Right ventricle myocardium inferior (tissue), 1 donor: ENCODE data around the gene LRIT1. TPM values are rescaled to one million over a fixed set of nuclear protein-coding genes. Genes with fewer than 3 reads are reported as not detected.

Experiments used
- ATAC-seq: fragments of 200-7000 bp; cut with Tn5 transposase; one replicate; pipeline ENCODE4 v1.9.1; 2020; ENCODE audit warnings: mild to moderate bottlenecking, moderate library complexity
- DNase-seq: peaks from one replicate; pipeline ENCODE4 v3.0.0; 2021; ENCODE audit errors: missing footprints
- intact Hi-C: fragments of 100-400 bp; cut with DNase I; formaldehyde crosslinking; loops from one replicate; pipeline ENCODE4 v1.11.0; 2022
- total RNA-seq: library from RNA; stranded (reverse); fragmentation: NEBNext Ultra II Directional; extraction: Animal tissue kit (Norgen Biotek cat#: 25700); gene quantifications from one replicate; pipeline ENCODE4 v1.2.1, GENCODE V29; 2021
- donor health status: DM: no; HTN: yes; CAD: no; lungs with severe emphysema.

Gene LRIT1
- total RNA-seq, 1 donor from 2014 or later, result not detected

DNA sequence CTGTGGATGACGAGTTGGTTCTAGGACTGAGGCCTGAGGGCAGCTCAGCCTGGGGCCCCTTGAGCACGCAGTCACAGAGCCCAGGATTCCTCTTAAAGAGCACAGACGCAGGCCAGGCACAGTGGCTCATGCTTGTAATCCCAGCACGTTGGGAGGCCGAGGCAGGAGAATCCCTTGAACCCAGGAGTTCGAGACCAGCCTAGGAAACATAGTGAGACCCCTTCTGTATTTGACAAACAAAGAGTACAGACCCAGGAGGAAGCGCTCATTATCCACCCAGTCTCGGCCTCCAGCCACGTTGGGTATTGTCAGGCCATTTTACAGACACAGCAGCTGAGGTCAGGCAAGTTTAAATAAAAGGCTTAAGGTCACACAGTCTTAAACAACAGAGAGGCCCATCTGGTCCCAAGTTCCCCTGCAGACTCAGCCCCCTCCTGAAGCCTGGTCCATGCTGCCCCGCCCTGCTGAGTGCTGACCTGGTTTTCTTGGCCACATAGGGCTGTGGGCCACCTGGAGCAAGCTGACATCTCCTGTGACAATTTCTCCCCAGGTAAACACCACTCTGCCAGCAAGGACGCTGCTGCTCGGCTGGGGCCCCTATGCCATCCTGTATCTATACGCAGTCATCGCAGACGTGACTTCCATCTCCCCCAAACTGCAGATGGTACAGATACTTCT is 16.1 kb upstream of the LRIT1 start:
- ATAC-seq, result peak; percentile 3
- intact Hi-C loops, result no loop called here
- DNase-seq, result no peak

DNA sequence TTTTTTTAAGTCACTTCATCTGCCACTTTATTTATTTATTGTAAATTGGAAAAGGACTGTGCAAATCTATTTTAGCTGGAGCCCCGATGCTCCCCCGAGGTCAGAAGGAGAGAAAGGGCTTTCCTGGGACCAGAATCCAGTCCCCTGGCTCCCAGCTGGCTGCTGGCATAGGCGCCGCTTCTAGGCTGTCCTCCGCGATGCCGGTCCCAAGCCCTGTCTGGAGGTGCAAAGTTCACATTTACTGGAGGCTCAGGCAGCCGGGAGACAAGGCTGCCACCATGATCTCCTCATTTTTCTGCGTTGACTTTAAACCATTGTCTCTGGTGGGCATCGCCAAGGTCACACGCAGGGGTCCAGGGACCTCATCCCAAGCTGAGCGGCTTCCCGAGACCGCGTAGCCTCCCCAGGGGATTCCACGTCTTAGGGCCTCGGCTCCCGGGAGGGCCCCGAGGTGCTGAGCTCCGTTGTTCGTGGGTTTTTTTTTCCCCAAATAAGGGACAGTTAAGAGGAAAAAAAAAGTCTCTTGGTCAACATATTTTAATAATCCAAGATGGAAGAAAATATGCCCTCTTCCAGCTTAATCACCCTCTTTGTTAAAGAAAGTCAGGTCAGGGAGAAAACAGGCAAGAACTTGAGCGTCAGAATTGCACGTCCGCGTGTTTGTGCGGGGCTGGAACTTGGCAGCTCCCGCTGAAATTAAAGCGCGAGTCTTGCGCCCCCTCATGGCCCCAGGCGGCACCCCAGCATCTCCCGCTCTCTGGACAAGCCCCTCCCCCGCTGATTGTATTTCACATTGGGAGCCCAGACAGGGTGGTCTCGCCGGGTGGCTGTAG is 15.4 kb upstream of the LRIT1 start:
- peak; percentile 77 for ATAC-seq
- intact Hi-C loops, result no loop called here
- DNase-seq, result no peak

DNA sequence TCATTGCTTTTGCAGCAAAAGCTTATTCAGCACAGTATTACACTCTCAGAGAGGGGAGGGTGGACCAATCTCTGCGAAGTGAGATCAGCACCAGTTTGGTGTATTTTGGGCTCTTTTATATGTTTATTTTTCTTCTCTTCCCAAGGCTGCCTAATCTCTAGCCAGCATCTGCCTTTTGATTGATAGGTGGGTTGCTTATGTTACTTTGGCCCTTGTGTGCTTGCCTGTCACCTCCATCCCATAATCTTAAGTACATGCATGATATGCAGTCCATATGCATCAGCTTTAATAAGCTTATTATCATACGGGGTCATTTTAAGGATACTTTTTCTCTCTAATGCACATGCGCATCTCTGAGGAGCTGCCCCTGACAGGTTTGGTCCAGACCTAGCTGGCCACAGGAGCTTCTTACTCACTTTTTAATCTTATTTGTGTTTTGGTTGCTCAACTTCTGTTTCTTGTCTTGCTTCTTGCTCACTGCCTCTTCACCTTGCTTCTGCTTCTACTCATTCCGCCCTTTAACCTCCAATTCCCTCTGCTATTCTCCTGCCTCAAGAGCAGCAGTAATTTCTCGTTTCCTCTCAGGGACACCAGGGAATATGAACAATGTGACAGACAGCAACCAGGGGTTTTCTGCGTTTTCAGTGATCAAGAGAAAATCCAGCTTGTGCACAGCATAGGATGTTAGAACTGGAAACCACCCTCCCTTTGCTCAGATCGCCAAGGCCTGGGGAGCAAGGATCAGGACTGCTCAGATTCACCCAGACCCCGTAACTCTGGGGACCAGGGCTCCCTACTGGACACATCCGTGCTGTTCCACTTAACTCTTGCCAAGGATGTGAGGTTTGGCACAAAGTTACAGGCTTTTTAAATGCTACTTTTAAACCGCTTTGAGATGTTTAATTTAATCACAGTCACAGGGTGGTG is 13.5 kb upstream of the LRIT1 start:
- ATAC-seq (no peak), DNase-seq (no peak)
- intact Hi-C loops, result no loop called here

DNA sequence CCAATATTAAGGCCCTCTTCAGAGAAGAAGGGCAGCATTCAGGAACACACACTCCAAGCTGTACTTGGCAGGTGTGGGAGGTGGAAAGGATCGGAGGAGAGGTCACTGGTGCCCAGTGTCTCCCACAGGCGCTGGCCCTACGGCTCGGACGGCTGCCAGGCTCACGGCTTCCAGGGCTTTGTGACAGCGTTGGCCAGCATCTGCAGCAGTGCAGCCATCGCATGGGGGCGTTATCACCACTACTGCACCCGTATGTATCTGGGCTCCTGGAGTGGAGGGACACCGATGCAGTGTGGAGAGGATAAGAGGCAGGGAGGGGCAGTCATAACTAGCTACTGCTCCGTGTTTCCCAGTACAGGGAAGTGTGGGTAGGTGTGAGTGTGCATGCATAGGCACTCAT is 7.4 kb upstream of the LRIT1 start:
- no peak for ATAC-seq
- DNase-seq, result no peak
- intact Hi-C loops, result no loop called here

DNA sequence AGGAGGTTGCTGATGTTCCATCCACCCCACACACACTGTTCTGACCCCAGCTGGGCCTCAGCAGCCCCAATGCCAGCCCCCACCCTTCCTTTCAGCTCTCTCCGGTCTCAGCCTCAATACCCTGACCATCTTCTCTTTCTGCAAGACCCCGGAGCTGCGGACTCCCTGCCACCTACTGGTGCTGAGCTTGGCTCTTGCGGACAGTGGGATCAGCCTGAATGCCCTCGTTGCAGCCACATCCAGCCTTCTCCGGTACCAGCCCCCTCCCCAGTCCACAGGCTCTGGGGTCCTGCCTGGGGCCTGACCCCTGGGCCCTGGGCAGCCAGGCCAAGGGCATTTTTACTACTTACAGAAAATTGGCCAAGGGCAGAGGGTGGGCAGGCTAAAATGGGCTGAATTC is 6.2 kb upstream of the LRIT1 start:
- intact Hi-C loops, result no loop called here
- no peak for ATAC-seq
- DNase-seq, result no peak

DNA sequence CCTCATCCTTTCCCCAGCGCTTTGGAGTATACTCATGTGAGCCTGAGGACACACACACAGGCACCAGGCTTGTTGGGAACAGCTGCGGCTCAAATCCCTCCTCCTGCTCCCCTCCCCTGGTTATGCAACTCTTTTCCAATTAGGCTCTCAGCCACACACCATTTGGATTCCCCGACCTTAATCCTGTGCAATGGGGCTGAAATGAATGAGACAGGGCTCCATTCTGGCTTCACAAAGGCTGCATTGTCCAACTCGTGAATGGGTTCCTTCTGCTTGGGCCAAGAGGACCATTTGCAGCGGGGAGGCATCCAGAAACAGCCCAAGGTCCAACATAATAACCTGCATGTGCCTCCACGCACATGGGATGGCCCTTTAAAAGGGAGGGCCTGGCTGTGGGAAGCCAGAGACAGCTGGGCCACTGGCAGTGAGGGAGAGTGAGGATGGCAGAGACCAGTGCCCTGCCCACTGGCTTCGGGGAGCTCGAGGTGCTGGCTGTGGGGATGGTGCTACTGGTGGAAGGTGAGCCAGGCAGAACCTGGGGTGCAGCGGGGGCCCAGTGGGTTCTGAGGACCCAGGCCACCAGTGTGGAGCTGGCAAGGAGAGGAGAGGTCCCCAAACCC is 3.4 kb upstream of the LRIT1 start, which contains the start of gene RGR:
TSS of gene RGR (plus strand) at position 403 of the 620 bp plus-strand sequence. CDS start at position 441, 38 bp downstream.
- DNase-seq (peak; percentile 79), ATAC-seq (peak; percentile 92)
- intact Hi-C loops, result no loop called here

DNA sequence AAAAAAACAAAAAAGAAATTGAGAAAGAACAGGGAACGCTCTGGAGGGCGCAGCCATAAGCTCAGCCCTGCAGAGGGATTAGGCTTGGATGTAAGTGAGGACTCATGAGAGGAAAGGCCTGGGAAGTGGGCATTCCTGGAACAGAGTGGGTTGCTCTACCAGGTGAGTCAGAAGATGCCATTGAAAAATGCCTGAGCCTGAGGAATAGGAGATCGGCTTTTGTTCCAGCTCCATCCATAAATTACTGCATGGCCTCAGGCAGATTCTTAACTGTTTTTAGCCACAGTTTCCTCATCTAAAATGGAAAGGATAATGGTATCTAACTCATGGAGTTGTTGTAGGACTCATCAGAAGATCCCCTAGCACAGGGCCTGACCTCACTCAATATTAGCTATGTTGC is 2.4 kb upstream of the LRIT1 start:
- no peak for DNase-seq
- ATAC-seq, result no peak
- intact Hi-C loops, result no loop called here

DNA sequence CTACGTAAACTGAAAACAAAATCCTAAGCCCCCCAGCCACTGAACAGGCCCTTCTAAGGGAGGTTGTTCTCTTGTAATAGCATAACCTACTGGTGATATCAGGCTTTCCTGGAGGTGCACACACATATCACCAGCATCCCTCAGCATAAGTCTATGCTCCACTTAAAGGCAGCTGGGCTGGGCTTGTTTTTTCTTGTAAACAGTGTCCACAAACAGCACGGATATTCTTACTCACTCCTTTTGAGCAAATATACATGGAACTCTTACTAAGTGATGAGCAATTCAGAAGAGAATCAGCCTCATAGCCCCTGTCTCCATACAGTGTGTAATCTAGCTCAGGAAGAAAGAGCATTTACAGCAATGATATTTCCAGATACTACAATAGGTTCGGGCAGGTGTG is 2.4 kb downstream of the LRIT1 start:
- ATAC-seq (no peak), DNase-seq (no peak)
- intact Hi-C loops, result no loop called here

DNA sequence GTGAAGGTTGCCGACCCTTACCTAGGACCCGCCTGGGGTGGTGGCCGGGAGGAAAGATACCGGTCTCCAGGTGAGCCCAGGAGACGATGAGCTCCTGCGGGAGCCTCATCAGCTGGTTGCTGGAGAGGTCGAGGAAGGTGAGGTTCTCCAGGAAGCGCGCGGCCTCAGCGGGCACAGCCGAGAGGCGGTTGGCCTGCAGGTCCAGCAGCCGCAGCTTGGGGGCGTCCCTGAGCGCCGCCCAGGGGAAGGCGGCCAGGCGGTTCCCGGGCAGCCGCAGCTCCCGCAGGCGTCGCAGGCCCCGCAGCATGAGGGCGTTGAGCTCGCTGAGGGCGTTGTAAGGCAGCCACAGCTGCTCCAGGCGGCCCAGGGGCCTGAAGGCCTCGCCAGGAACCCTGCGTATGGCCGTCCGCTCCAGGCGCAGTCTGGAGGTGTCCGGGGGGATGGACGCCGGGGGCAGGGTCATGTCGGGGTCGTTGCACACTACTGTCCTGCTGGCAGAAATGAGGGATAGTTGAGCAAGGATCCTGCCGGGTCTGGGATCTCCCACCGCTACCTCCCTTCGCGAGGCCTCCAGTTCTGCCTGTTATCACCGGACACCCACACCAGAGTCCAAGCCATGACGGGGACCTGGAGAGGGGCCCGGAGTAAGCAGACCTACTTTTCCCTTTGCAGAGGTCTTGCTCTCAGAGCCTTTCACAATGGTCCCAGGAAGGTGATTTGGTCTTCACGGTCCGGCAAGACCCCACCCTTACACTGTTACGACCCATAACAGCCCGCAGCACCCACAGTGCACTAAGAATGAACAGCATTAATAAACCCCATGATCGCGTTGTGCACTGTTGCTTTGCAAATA is 3.9 kb downstream of the LRIT1 start:
- ATAC-seq (peak; percentile 79), DNase-seq (no peak)
- intact Hi-C loops, result no loop called here

DNA sequence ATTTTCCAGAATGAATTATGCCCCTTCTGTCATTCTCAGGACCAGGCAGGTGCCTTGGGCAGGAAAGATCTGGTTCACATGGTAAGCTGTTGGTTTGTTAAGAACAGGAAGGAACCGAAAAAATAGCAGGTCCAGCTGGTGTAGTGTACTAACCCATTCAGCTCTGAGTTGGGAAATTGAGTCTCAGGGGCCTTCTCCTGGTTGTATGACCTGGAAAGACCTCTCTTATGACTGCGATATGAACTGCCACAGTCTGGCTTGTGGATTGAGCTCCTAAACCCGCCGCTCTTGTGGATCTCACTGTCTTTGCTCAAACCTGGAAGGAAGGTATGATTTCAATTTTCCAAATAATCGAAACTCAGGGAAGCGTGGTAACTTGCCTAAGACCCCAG is 4.5 kb downstream of the LRIT1 start:
- DNase-seq, result no peak
- ATAC-seq, result peak; percentile 56
- intact Hi-C loops, result no loop called here

DNA sequence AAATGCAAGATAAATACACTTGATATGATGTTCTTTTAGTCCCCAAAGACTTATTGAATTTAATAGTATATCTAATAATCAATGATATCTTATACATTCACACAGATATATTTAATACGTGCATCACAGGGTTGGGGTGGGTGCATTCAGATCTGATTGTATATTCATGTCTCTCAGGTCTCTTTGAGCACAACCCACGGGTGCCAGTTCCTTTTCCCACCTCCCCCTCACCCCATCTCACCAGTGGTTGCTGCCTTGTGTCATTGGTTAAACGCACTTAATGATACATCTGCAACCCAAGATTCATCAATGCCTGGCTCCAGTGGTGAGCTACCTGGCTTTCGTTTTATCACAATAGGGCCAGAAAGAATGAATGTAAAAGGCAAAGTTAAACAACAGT is 6.2 kb downstream of the LRIT1 start:
- DNase-seq, result no peak
- ATAC-seq, result no peak
- intact Hi-C loops, result no loop called here

DNA sequence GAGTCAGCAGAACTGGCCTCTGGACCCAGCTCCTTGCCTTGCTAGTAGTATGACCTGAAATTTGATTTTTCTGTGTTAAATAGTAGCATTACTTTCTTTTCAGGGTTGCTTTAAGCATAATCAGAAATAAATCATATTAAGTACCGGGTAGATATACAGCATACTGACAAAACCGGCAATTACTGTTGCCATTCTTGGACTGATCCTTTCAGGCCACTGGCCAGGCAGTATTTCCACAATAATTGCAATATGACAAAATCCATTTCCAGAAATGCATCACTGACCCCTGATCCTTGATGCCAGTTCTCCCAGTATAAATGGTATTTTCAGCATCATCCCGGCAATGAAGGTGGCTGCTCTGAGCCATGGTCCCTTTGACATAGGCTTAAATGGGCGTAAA is 6.9 kb downstream of the LRIT1 start:
- ATAC-seq, result no peak
- DNase-seq, result no peak
- intact Hi-C loops, result no loop called here

DNA sequence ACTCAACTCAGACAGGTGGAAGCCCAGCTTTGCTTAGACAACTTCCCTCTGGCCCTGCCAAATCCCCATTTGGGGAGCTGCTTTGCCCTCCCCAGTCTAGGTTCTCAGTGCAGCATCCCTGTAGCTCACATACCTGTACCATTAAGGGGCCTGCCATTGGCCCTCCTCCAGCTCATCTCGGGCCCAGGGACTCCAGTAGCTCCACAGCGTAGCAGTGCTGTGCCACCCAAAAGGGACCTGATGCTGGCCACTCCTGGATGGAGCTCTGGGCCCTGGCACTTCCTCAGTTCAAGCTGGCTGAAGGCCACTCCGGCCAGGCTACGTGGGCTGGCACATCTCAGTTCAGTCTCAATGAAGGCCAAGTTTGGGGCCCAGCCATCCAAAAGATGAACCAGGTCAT is 7.4 kb downstream of the LRIT1 start:
- intact Hi-C loops, result no loop called here
- ATAC-seq (no peak), DNase-seq (no peak)

DNA sequence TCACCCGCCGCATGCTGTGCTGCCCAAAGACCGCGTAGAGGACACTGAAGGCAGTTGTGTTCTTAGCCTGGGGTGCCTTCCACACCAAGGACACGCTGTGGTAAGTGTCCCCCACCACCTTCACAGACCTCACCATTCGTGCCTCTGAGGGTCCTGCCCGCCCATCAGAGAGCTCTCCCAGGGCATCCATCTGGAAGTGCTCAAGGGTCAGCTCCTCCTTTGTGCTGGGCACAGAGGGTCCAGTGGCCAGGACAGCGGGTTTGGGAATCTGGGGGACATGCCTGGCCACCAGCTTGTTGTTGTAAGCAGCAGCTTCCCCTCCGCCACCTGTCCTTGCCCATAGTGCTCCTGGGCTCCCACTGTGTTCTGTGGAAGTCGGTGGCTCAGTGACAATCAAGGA is 9.0 kb downstream of the LRIT1 start:
- DNase-seq, result no peak
- no peak for ATAC-seq
- intact Hi-C loops, result no loop called here

DNA sequence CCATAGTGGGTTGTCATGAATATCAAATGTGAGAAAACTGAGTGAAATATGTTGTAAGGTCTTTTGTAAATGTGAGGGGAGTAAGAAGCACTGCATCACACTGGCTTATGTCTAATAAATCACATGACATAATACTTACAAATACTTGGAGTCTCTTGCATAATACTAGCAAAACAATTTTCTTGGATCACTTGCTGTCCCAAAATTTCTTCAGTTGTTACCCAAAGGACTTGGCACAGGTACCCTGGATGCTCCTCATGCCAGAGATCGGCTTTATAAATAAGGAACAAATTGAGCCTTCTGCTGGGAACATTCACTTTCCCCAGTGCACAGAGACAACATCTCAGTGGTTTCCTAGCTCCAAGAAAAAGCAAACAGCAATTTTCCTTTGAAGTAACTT is 11.0 kb downstream of the LRIT1 start:
- intact Hi-C loops, result no loop called here
- ATAC-seq (peak; percentile 63), DNase-seq (no peak)

DNA sequence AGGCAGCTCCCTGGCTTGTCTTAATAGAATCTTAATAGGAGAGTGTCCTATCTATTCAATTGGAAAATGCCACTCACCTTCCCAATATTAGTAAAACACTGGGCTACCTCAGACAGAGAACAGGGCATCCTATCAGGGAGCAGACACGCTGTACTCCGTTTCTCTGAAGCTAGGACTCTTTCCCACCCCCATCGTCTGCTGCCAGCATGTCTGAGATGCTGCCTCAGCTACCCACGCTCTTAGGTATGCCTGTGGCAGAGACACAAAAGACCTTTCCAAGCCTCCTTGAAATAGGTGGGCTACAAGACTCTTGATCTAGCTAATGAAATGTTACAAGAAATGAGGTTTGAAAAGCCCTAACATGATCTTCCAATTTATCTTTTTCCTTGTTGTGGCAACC is 13.5 kb downstream of the LRIT1 start:
- DNase-seq (no peak), ATAC-seq (no peak)
- intact Hi-C loops, result no loop called here

DNA sequence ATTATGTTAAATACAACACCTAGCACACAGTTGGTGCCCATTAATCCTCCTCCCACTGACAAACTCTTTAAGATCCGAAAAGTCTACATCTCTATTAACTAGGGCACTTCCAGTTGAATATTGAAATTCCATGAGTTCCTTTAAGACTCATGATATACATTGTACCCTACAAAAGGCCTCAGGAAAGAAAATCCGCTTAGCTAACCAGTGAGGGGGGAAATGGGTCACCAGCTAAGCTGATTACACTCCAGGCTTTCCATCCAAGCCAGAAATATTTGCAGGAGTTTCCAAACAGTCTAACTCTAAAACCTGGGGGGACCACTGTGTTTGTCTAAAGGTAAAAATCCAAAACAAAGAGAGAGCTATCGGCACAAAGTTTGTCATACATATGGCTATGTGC is 14.7 kb downstream of the LRIT1 start:
- no peak for DNase-seq
- intact Hi-C loops, result no loop called here
- ATAC-seq, result no peak
